GM21447 (cell line): Measurements from ENCODE around the gene SPATA25.

Source experiments
- ATAC-seq: cut with Tn5 transposase; IDR thresholded peaks from one replicate; pipeline ENCODE4 v1.9.1; 2021; ENCODE audit not compliant: unreplicated experiment

Gene SPATA25

DNA sequence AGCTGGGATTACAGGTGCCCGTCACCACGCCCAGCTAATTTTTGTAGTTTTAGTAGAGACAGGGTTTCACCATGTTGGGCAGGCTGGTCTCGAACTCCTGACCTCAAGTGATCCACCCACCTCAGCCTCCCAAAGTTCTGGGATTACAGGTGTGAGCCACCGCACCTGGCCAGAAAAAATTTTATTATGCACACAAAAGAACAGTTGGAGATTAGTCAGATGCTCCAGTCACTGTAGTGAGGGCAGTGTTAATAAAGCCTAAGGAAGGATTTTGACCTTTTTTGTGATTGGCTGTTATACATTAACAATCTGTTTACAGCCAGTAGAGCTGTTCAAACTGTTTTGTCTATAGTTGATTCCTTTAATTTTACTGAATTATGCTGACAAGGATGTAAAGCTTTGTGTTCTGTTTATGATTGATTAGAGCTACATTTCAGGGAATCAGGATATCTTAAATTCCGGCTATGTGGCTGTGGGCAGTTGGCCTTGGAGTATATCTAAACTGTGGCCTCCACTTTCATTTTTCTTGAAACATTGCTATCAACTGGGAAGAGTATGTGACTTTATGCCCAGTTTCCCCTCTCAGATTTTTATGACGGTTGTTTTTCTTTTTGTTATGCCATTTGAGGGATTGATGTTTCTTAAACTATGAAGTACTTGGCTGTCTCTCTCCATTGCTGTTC lies 20.1 kb downstream of the SPATA25 start:
- no peak for ATAC-seq

DNA sequence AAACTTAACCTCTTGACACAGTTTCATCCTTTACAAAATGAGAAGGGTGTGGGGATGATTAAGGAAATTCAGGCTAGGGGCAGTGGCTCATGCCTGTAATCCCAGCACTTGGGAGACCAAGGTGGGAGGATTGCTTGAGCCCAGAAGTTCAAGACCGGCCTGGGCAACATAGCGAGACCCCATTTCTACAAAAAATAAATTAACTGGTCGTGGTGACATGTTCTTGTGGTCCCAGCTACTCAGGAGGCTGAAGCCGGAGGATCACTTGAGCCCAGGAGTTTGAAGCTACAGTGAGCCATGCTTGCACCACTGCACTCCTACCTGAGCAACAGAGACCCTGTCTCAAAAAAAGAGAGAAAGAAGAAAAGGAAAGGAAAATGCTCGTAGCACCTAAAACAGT lies 21.0 kb downstream of the SPATA25 start:
- no peak for ATAC-seq

DNA sequence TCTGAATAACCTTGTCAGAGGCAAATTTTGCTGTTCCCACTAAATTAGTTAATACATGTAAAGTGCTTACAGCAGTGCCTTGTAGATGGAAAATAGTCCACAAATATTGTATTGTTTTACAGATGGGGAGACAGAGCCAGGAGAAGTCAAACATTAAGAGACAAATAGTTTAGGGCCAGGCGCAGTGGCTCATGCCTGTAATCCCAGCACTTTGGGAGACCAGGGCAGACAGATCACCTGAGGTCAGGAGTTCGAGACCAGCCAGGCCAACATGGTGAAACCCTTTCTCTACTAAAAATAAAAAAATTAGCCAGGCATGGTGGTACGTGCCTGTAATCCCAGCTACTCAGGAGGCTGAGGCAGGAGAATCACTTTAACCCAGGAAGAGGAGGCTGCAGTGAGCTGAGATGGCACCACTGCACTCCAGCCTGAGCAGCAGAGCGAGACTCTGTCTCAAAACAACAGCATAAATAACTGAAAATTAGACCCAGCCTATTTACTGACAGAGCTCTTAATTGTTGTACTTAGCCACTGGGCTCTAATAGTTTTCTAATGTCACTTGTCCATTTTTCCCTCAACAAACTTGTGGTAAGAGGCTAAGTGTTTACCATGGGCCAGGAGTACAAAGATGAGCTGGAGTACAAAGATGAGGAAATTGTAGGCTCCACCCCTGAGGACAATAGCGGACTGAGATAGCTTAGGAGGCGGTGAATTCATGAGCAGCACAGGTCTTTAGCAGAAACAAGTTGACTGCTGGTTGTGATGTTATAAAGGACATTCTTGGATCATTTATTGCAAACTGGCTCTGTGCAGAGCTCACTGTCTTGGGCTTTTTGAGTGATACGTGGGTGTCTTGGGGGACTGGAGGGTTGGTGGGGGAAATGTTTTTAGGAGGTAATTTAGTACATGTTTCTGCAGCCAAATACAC lies 23.6 kb downstream of the SPATA25 start:
- ATAC-seq, result no peak

DNA sequence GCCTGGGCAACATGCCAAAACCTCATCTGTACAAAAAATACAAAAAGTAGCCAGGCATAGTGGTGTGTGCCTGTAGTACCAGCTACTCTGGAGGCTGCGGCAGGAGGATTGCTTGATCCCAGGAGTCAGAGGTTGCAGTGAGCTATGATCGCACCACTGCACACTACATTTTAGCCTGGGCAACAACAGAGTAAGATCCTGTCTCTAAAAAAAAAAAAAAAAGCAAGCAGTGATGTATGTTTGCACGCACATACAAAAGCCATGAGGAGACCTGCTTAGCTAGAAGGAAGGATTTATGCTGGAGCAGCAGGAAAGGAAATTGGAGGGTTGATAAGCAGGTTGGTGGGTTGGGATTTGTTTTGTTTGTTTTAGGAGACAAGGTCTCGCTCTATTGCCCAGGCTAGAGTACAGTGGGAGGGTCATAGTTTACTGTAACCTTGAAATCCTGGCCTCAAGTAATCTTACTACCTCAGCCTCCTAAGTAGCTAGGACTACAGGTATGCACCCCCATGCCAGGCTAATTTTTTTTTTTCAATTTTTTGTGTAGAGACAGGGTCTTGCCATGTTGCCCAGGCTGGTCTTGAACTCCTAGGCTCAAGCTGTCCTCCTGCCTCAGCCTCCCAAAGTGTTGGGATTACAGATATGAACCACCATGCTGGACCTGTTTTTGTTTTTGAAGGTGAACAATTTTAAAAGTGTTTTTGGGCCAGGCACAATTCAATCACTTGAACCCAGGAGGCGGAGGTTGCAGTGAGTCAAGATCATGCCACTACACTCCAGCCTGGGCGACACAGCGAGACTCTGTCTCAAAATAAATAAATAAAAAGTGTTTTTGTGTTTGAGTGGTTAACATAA lies 26.0 kb downstream of the SPATA25 start:
- ATAC-seq, result no peak

DNA sequence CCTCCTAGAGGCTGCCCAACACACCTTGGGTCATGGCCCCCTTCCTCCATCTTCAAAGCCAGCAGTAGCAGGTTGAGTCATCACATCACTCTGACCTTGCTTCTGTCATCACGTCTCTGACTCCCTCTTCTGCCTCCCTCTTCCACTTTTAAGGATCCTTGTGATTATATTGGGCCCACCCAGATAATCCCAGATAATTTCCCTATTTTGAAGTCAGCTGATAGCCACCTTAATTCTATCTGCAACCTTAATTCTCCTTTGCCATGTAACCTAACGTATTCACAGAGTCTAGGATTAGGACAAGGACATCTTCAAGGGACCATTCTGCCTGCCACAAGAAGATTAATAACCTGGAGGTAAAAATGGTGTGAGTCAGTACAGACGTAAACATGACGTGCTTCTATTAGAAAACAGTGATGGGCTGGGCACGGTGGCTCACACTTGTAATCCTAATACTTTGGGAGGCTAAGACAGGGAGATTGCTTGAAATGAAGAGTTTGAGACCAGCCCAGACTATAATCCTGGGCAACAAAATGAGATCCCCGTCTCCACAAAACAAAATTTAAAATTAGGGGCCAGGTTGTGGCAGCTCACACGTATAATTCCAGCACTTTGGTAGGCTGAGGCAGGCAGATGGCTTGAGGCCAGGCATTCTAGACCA lies 26.7 kb downstream of the SPATA25 start:
- no peak for ATAC-seq

DNA sequence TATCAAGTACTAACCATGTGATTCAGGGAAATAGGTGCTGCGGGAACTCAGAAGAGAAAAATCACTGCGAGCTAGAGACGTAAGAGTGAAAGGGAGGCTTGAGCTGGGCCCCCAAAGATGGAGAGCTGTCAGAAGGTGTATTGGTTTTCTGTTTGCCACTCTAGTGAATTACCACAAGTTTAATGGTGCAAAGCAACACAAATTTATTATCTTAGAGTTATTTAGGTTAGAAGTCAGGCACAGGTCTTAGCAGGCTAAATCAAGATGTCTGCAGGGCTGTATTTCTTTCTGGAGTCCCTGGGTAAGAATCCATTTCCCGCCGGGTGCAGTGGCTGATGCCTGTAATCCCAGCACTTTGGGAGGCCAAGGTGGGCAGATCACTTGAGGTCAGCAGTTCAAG lies 27.5 kb downstream of the SPATA25 start:
- ATAC-seq, result no peak

DNA sequence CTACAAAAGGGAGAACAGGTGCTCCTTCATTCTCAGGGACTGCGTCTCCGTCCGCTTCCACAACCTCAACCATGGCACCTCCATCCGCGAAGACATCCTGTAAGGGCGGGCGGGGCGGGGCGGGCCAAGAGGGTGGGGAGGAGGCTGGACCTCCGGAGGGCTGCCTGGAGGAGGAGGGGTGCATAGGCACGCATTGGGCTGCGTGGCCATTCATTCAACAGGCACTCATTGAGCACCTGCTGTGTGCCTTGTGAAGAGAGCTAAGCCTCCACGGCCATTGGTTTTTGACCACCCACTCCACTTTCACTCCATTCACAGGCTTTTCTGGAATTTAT lies 29.6 kb downstream of the SPATA25 start:
- ATAC-seq, result peak; percentile 25

DNA sequence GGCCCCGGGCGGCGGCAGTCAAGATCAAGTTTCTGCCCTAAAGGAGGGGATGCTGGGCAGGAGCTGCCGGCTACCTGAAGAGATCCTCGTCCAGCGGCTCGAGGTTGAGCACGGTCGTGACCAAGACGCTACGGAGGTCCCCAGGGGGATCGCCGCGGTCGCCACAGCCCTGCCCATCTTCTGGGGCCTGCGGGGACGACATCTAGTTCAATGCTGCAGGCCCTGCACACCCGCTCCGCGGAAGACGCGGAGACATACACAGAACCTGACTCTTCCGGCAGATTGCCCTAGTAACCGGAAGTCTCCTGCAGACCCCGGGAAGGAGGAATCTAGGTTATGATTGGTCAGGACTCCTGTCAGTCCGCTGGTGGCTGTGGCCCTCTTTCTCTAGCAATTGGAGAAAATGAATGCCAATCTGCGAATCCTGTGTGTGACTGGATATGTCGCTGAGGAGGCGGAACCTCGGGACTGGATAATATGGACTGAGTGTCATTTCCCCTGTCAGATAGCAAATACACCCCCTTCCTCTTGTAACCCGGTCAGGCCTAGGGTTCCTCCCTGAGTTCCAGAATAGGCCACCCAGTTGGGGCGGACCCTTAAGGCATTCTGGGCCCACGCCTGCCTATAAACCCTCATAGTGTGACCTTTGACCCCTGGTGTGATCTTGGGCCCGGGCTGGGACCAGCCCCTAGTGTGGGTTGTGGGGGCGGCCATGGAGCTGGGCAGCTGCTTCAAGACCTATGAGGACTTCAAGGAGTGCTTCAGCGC lies 30.1 kb downstream of the SPATA25 start, which contains the start of the genes ACOT8 and ZSWIM3:
Gene ACOT8 (minus strand): TSS at position 279 of the 768 bp plus-strand sequence. CDS start 77 bp downstream, at position 202.
Gene ZSWIM3 (plus strand): TSS at position 501 of the 768 bp plus-strand sequence. CDS start 212 bp downstream, at position 713.
- ATAC-seq, result peak; percentile 96

DNA sequence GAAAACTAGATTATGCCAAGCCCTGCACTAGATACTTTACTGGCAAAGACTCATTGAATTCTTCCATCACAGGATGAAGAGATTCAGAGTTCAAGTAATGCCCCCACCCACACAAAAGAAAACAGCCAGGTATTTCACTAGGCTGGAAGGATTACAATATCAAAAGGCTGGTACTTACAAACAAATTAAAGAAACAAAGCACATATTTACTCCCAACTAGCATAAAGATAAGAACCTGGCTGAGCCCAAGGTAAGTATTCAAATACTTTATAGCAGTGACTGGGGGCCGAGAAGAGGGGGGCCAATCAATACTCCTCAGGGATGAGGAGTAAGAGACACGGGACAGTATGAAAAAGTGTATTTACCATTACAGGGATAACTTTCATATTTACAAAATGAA lies 33.9 kb downstream of the SPATA25 start:
- no peak for ATAC-seq

DNA sequence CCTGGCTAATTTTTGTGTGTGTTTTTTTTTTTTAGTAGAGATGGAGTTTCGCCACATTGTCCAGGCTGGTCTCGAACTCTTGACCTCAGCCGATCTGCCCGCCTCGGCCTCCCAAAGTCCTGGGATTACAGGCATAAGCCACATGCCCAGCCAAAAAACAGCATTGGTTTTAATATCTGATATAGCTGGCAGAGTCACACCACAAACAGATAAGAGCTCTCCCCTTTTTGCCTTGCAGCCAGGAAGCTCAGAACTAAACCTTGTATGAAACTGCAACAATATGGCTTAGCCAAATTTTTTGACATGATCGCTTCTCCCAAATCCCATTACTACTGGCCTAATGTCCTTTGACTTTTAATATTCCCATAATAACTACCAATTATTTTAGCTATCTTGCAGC lies 35.1 kb downstream of the SPATA25 start:
- ATAC-seq, result no peak

DNA sequence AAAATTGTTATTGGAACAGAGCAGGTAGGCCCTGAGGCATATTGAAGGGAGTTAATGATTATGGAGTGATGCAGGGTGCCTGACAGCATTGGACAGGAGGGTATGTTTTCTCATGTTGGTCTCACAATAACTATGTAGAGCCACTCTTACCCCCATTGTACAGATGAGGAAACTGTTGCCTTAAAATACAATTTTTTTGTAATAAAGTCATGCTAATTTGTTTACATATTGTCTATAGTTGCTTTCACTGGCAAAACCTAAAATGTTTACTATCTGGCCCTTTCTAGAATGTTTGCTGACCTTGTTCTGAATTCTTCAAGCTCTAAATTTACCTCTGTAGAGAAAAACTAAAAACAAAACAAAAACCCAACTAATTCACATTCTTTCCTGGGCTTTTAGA lies 35.9 kb downstream of the SPATA25 start:
- ATAC-seq, result no peak

DNA sequence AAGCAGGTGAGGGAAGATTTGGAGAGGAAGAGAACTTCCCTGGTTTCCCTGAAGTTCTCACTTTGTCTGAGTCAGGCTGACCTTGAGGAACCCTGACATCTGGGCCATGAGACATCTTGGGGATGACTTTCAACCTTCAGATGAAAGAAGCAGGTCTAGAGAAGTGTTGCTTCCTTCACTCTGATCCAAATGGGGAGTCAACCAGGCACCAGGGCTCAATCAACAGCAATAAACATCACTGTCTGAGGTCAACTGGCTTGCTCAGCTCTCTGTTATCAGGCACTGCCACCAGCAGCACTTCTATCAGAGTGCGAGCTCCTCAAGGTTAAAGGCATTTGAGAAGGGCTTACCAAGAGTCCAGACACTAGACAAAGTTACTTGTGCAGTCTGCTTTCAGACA lies 36.5 kb downstream of the SPATA25 start:
- ATAC-seq, result no peak

DNA sequence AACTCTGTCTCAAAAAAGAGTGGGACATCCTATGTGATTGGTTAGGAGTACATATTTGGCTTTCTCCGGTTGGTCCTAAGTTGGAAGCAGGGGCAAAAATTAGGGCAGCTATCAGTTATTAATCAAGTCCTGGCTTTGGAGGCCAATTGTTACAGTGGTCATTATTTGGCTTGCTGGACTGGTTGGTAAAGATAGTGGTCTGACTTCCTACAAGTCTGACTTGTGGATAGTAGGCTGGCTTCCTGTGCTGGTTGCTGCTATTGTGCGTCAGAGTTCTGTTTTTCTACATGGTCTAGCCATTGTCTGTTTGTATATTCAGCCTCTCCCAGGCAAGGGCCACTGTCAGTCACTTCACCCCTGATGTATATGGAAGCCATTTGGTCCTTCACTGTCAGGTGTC lies 37.2 kb downstream of the SPATA25 start:
- no peak for ATAC-seq

DNA sequence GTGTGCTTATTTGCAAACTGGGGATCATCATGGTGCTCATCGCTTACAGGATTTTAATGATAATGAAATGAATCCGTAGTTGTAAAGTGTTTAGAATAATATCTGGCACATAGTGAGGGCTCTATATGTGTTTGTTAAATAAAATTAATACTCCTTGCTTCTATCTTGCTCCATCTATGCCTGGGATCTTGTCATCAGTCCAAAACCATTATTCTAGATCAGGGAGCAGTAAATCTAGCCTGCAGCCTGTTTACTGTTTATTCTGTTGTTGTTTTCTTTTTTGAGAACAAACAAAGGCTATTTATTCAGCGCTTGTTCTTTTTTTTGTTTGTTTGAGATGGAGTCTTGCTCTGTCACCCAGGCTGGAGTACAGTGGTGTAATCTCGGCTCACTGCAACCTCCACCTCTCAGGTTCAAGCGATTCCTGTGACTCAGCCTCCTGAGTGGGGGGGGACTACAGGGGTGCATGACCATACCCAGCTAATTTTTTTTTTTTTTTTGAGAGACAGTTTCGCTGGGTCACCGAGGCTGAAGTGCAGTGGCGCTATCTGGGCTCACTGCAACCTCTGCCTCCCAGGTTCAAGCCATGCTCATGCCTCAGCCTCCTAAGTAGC lies 38.3 kb downstream of the SPATA25 start:
- no peak for ATAC-seq

DNA sequence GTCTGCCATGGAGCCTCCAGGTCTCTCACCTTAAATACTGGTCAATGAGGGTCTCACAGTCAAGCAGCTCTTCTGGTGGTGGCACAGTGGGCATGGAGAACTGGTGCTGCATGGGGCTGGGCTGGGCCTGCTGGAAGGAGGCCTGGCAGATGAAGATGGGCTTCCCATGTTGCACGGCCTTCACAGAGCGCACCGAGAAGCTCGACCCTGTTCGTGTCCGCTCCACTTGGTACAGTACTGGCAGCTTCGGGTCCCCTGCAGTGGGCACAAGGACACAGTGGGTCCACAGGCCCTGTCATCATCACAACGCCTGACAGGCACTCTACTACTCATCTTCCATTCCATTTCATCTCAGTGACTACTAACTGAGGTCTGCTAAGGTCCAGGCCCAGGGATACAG lies 39.0 kb downstream of the SPATA25 start:
- ATAC-seq, result no peak

DNA sequence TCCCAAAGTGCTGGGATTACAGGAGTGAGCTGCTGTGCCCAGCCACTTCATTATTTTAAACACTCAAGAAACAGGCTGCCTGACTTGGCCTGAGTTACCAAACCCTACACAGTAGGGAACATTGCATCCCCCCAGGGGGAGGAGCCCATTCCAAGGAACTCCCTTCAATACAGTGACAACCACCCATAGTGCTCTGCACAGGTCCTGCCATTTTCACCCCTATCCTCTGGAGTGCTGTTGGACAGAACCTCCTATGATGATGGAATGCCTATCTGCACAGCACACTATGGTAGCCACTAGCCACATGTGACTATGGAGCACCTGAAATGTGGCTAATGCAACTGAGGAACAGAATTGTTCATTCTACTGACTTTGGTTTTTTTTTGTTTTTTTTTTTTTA lies 42.0 kb downstream of the SPATA25 start:
- ATAC-seq, result no peak

DNA sequence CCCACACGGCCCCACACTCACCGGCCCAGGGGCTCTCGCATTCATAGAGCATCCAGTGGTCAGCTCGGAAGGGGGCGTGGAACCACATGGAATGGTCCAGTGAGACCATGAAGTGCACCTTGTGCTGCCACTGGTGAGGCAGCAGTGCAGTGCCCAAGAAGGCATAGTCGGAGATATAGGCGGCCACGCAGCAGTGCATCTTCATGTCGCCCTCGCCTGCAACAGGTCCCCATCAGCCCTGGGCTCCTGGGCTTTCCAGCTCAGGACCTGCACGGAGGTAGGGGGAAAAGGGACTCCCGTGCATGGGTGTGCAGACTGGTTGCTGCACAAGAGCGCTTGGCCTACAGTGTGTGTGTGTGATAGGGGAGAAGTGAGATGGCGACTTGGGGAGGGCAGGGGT lies 43.9 kb downstream of the SPATA25 start:
- ATAC-seq, result no peak

DNA sequence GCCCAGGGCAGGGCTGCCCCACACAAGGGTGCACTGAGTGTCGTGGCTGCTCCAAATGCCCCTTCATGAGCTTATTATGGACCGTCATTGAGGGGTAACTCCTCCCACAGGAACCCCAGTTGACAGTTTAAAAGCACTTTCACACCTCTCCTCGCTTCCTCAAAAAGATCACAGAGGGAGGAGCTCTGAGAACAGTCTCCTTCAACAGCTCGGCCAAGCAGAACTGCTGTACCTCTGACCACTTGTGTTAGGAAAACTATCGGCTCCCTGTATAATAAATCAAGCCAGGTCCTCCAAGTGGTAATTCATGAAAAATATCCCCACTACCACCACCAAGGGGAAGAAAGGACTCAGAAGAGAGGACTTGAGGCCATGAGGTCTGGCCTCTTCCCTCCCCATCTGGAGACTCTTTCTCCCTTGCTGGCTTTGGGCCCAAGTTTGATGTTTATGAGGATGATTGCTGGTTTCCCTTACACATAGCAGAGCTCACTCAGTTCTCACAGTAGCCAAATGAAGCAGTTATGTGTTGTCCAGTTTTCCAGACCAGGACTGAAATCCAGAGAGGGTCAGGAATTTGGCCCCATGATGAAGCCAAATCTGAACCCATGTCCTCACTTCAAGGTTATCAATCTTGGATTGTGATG lies 45.1 kb downstream of the SPATA25 start:
- peak; percentile 66 for ATAC-seq
